Testis (tissue), 3 donors: ENCODE results near the gene ERI3. TPM values are rescaled to one million over a fixed set of nuclear protein-coding genes. Genes with fewer than 3 reads are reported as not detected.

Source experiments
- DNase-seq: peaks from one replicate; pipeline ENCODE4 v3.0.0-alpha.2; 2019
- H3K27ac ChIP-seq, 2 donors: fragments of 200-600 bp; sonication (generic); one replicate each; pipeline ENCODE4 v1.5.1; 2019
- H3K27me3 ChIP-seq: fragments of 200-600 bp; sonication (generic); one replicate; pipeline ENCODE4 v1.5.1; 2019
- H3K36me3 ChIP-seq: fragments of 200-600 bp; sonication (generic); one replicate; pipeline ENCODE4 v1.5.1; 2017; ENCODE audit warnings: low read depth; ENCODE audit errors: missing control alignments
- H3K4me1 ChIP-seq: fragments of 200-600 bp; sonication (generic); one replicate; pipeline ENCODE4 v1.5.1; 2019
- H3K4me3 ChIP-seq, 2 donors: fragments of 200-600 bp; sonication (generic); one replicate each; pipeline ENCODE4 v1.5.1; 2017 to 2019
- H3K9me3 ChIP-seq: fragments of 200-600 bp; sonication (generic); one replicate; pipeline ENCODE4 v1.5.1; 2017
- POLR2A ChIP-seq: fragments of 450-650 bp; IDR thresholded peaks from one replicate; pipeline ENCODE4 v1.6.1; 2017; ENCODE audit warnings: antibody characterized with exemption, mild to moderate bottlenecking, moderate library complexity
- WGBS, 2 donors: methylation state at CpG; one replicate each; pipeline ENCODE4 v1.1.5; 2018; 5-methylcytosine and 5-hydroxymethylcytosine counted together
- intact Hi-C: fragments of 100-400 bp; cut with DNase I; formaldehyde crosslinking; loops from one replicate; pipeline ENCODE4 v1.15.1; 2023; ENCODE audit warnings: low total_unique reads
- polyA plus RNA-seq: library from polyadenylated mRNA; stranded (reverse); fragments of 350-450 nt; fragmentation: Illumina TruSeq; extraction: RNeasy Lipid Tissue Mini Kit (QIAGEN cat#74804); gene quantifications from one replicate; pipeline ENCODE4 v1.2.3, GENCODE V29; 2014; ENCODE audit warnings: low read depth, low replicate concordance; ENCODE audit not compliant: insufficient read depth
- total RNA-seq, 2 donors: library from RNA; depleted of rRNA; stranded (reverse); fragments of >200 nt; gene quantifications; one replicate each; pipeline ENCODE4 v1.2.3, GENCODE V29; 2016
- TF ChIP-seq, protein P1 (sequence below), 3 experiments: fragments of 450-650 bp in 2 of 3; fragments of 200-600 bp in 1 of 3; sonication (generic) in 1 of 3; IDR thresholded peaks; one replicate each; pipeline ENCODE4 v1.5.1; 2016 to 2019; ENCODE audit warnings: antibody characterized with exemption in 3 of 3, mild to moderate bottlenecking in 2 of 3, moderate library complexity in 1 of 3

Gene ERI3
- total and polyA plus RNA-seq, 3 donors from 2014 or later = 104 to 140 (median 109) TPM

DNA sequence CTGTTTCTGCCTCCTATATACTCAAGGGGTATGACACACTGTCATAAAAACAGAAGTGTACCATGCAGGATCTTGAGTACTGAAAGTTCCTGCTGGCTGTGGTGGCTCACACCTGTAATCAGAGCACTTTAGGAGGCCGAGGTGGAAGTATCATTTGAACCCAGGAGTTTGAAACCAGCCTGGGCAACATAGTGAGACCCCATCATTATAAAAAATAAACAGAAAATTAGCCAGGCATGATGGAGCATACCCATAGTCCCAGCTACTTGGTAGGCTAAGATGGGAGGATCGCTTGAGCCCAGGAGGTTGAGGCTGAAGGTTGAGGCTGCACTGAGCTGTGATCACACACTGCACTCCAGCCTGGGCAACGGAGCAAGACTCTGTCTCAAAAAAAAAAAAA, 20.1 kb downstream of the ERI3 start:
- Histone ChIP-seq H3K4me1 (no peaks in the 10 kb centered on the region), H3K9me3 (no peaks in the 10 kb centered on the region), H3K36me3 (no peaks in the 10 kb centered on the region), H3K4me3 (no peak overlapping the region), H3K27ac (no peak overlapping the region), H3K27me3 (no peaks in the 10 kb centered on the region)
- 93 to 98% methylated on average over 3 of the region's 3 CpGs for WGBS, 2 donors
- intact Hi-C loops = no loop called here
- no peak for TF ChIP-seq POLR2A
- TF ChIP-seq, protein P1, sequence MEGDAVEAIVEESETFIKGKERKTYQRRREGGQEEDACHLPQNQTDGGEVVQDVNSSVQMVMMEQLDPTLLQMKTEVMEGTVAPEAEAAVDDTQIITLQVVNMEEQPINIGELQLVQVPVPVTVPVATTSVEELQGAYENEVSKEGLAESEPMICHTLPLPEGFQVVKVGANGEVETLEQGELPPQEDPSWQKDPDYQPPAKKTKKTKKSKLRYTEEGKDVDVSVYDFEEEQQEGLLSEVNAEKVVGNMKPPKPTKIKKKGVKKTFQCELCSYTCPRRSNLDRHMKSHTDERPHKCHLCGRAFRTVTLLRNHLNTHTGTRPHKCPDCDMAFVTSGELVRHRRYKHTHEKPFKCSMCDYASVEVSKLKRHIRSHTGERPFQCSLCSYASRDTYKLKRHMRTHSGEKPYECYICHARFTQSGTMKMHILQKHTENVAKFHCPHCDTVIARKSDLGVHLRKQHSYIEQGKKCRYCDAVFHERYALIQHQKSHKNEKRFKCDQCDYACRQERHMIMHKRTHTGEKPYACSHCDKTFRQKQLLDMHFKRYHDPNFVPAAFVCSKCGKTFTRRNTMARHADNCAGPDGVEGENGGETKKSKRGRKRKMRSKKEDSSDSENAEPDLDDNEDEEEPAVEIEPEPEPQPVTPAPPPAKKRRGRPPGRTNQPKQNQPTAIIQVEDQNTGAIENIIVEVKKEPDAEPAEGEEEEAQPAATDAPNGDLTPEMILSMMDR (IDR thresholded peaks at IDR 0.05) = no peak
- no peak for DNase-seq

DNA sequence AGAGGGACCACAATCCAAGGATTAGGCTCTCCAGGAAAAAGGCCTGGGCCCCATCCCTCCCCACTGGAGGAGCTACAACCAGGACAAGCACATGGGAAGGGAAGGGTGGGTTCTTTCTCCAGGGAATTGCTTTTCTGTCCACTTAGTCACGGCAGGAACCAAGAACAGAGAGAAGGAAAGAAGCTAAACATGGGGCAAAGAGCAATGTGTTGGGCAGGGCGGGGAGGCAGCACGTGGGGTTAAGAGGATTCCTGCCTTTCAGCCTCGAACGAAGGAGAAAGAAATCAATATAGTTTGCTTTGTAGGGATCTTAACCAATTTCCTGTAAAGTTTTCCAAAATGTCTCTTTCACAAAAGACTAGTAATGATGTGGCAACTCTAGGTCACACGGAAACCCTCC, 21.7 kb downstream of the ERI3 start:
- H3K27ac ChIP-seq = no peak overlapping the region
- no peak overlapping the region for H3K4me3 ChIP-seq
- TF ChIP-seq, protein P1 (IDR thresholded peaks at IDR 0.05) = no peak
- no peak for TF ChIP-seq POLR2A
- 84 to 93% methylated on average over 6 of the region's 6 CpGs for WGBS, 2 donors
- no peaks in the 10 kb centered on the region for H3K27me3 ChIP-seq
- H3K36me3 ChIP-seq = no peaks in the 10 kb centered on the region
- intact Hi-C loops = no loop called here
- no peak for DNase-seq
- H3K4me1 ChIP-seq = no peaks in the 10 kb centered on the region
- no peaks in the 10 kb centered on the region for H3K9me3 ChIP-seq

DNA sequence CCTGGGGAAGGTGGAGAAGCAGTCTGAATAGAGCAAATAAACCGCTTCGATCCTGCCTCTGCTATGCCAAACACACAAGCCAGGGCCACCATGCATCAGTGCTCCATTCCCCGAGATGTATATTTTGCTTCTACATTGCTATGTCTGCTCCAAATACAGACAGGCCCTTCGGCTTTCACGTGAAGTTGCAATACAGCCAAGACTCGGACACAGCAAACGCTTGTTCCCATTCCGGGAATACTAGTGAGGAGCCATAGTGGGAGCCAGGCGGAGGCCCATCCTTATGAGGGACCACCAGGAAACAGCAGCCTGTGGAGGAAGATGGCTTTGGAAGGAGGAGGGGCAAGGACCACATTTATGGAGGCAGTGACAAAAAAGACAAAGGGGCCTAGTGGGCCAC, 22.6 kb downstream of the ERI3 start:
- intact Hi-C loops = no loop called here
- Histone ChIP-seq H3K4me3 (no peak overlapping the region), H3K27ac (no peak overlapping the region), H3K9me3 (no peaks in the 10 kb centered on the region), H3K27me3 (no peaks in the 10 kb centered on the region), H3K4me1 (no peaks in the 10 kb centered on the region), H3K36me3 (no peaks in the 10 kb centered on the region)
- 94 to 97% methylated on average over 9 of the region's 9 CpGs for WGBS, 2 donors
- DNase-seq = no peak
- TF ChIP-seq POLR2A = no peak
- TF ChIP-seq, protein P1 (IDR thresholded peaks at IDR 0.05) = no peak

DNA sequence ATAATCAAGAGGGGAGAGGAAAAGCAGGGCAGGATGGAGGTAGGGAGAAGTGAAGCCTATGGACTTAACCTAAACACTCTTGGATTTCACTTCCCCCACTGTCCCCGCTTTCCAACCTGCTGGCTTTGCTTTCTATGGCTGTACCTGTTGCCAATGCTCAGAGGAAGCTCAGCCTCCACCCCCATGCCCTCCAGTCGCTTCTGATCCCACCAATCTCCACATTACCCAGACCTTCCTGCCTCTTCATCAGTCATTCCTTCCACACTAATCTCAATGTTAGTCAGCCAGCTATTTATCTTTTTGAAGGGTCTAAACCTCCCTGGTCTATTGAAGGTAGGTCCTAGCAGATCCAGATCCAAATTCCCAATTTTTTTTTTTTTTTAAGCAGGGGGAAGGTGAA, 24.1 kb downstream of the ERI3 start:
- Histone ChIP-seq H3K9me3 (no peaks in the 10 kb centered on the region), H3K4me3 (no peak overlapping the region), H3K4me1 (no peaks in the 10 kb centered on the region), H3K36me3 (no peaks in the 10 kb centered on the region), H3K27me3 (no peaks in the 10 kb centered on the region), H3K27ac (no peak overlapping the region)
- intact Hi-C loops = no loop called here
- WGBS, 2 donors = 96% methylated on average over 2 of the region's 2 CpGs
- TF ChIP-seq, protein P1 (IDR thresholded peaks at IDR 0.05) = no peak
- TF ChIP-seq POLR2A = no peak
- no peak for DNase-seq

DNA sequence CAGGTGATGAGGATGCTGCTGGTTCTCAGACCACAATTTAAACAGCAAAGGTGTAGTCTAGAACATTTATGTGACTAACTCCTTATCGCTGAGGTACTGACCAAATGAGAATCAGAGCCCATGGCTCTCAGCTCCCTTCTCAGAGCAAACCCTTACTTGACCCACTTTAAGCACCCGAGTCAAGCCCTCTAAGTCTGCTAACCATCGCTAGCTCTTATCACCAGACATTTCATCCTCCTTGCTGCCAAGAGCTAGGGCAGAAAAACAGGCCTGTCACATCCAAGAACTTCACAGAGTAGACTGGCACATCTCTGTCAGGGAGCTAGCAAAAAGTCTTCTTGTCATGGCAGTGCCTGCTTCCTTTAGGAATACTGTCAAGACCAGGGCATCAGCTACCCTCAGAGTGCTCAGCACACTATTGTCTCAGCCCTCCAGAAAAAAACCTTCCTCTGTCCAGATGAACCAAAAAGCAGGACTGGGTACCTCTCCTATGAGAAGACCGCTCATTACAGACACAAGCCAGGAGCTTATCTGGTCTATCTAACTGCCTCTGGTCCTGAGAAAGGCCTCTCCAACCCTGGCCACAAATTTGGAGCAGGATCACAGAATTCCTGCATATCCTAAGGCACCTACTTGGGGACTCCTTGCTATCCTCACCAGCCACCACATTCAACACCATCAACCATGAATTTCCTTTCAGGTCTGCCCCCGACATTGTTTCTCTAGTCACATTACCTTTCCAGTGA, 26.2 kb downstream of the ERI3 start:
- Histone ChIP-seq H3K4me3 (no peak overlapping the region), H3K9me3 (no peaks in the 10 kb centered on the region), H3K27ac (no peak overlapping the region), H3K27me3 (no peaks in the 10 kb centered on the region), H3K4me1 (no peaks in the 10 kb centered on the region), H3K36me3 (no peaks in the 10 kb centered on the region)
- 74 to 78% methylated on average over 5 of the region's 5 CpGs for WGBS, 2 donors
- intact Hi-C loops = no loop called here
- no peak for TF ChIP-seq POLR2A
- TF ChIP-seq, protein P1 (IDR thresholded peaks at IDR 0.05) = no peak
- no peak for DNase-seq
